Measurements from ENCODE around the gene COL17A1.

DNA sequence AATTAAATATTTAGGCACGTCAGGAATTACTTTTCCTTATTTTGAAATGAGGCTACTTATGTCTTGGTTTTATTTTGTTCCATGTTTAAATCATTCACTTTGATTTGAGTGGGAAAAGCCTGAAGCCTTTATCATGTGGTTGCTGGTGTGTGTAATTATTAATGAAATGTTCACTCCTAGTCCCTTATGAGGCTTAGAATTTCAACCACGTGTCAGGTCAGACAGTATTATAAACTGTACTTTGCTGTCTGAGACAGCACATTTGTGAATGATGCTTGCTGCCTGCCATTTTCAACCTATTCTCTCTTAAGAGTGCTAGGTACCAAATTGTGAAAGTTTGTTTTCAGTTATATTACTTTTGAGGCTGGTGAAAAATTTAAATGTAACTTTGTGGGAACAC, 58.9 kb downstream of the COL17A1 start:
- TF ChIP-seq POLR2A (IDR thresholded peaks at IDR 0.05) (no peak), CTCF (IDR thresholded peaks at IDR 0.05) (no peak)
